ENCODE data around the gene CITED1.
A peak's percentile ranks its signal among the peaks of the same experiment; 100 is the strongest.

Gene CITED1

GRCh38 chrX:72309297-72310071 lies 3.8 kb upstream of the CITED1 start:
- Histone ChIP-seq H3K4me1 (ENCODE audit: low read length) (no peaks in the 10 kb centered on the region), H2AFZ (ENCODE audit: low read length) (peak overlapping the region; percentile 83), H3K36me3 (replicated peaks; ENCODE audit: insufficient read depth, low read length) (no peaks in the 10 kb centered on the region), H3K9me3 (replicated peaks; ENCODE audit: insufficient read depth, low read length) (no peaks in the 10 kb centered on the region), H3F3A (ENCODE audit: insufficient read depth, low read length) (no peaks in the 10 kb centered on the region), H3K9ac (ENCODE audit: low read length) (no peak overlapping the region), H3K27me3 (replicated peaks; ENCODE audit: insufficient read depth, low read length) (peaks cover 25% of the 10 kb centered on the region), H3K9me2 (replicated peaks; ENCODE audit: insufficient read depth, low read length) (no peaks in the 10 kb centered on the region), H4K20me1 (ENCODE audit: insufficient read depth, low read length) (no peaks in the 10 kb centered on the region), H3K27ac (ENCODE audit: low read length) (no peak overlapping the region), H3K79me2 (ENCODE audit: low read length) (no peaks in the 10 kb centered on the region), H3K4me3 (ENCODE audit: low read length) (peak overlapping the region; percentile 42), H3K4me2 (ENCODE audit: low read depth, low read length) (peak overlapping the region; percentile 91)
- TF ChIP-seq EZH2phosphoT487 (IDR thresholded peaks at IDR 0.05; ENCODE audit: low read length) (no peak), EZH2 (optimal IDR thresholded peaks at IDR 0.05; ENCODE audit: low read depth, low read length) (no peak), CTCF (IDR thresholded peaks at IDR 0.05; ENCODE audit: low read length) (no peak)
- no peak for DNase-seq

- H3K4me3 ChIP-seq (ENCODE audit: low read length), result peak overlapping the region; percentile 42
- no peak overlapping the region for H3K27ac ChIP-seq (ENCODE audit: low read length)
- no peaks in the 10 kb centered on the region for H3K9me2 ChIP-seq (replicated peaks; ENCODE audit: insufficient read depth, low read length)
- TF ChIP-seq EZH2phosphoT487 (IDR thresholded peaks at IDR 0.05; ENCODE audit: low read length), result no peak
- TF ChIP-seq EZH2 (optimal IDR thresholded peaks at IDR 0.05; ENCODE audit: low read depth, low read length), result no peak
- no peak for TF ChIP-seq CTCF (IDR thresholded peaks at IDR 0.05; ENCODE audit: low read length)
- H3K4me1 ChIP-seq (ENCODE audit: low read length), result no peaks in the 10 kb centered on the region
- peak; percentile 53 for DNase-seq
- no peak overlapping the region for H3K9ac ChIP-seq (ENCODE audit: low read length)
- H3F3A ChIP-seq (ENCODE audit: insufficient read depth, low read length), result no peaks in the 10 kb centered on the region
- H3K79me2 ChIP-seq (ENCODE audit: low read length), result no peaks in the 10 kb centered on the region
- H3K27me3 ChIP-seq (replicated peaks; ENCODE audit: insufficient read depth, low read length), result peaks cover 31% of the 10 kb centered on the region
- peak overlapping the region; percentile 91 for H3K4me2 ChIP-seq (ENCODE audit: low read depth, low read length)
- no peaks in the 10 kb centered on the region for H4K20me1 ChIP-seq (ENCODE audit: insufficient read depth, low read length)
- H2AFZ ChIP-seq (ENCODE audit: low read length), result peak overlapping the region; percentile 83
- H3K9me3 ChIP-seq (replicated peaks; ENCODE audit: insufficient read depth, low read length), result no peaks in the 10 kb centered on the region
- no peaks in the 10 kb centered on the region for H3K36me3 ChIP-seq (replicated peaks; ENCODE audit: insufficient read depth, low read length)
Measured at GRCh38 chrX:72308566-72309296, 3.0 kb upstream of the CITED1 start.

- H3K4me2 ChIP-seq (ENCODE audit: low read depth, low read length), result peak overlapping the region; percentile 91; the same call in 1 of the 2 replicates
- no peaks in the 10 kb centered on the region for H3F3A ChIP-seq (ENCODE audit: insufficient read depth, low read length)
- peak overlapping the region; percentile 42; the same call in 1 of the 2 replicates for H3K4me3 ChIP-seq (ENCODE audit: low read length)
- H3K4me1 ChIP-seq (ENCODE audit: low read length), result no peaks in the 10 kb centered on the region
- TF ChIP-seq CTCF (IDR thresholded peaks at IDR 0.05; ENCODE audit: low read length) (no peak), EZH2phosphoT487 (IDR thresholded peaks at IDR 0.05; ENCODE audit: low read length) (no peak), EZH2 (optimal IDR thresholded peaks at IDR 0.05; ENCODE audit: low read depth, low read length) (no peak)
- H3K9me2 ChIP-seq (replicated peaks; ENCODE audit: insufficient read depth, low read length), result no peaks in the 10 kb centered on the region
- no peak overlapping the region for H3K27ac ChIP-seq (ENCODE audit: low read length)
- no peaks in the 10 kb centered on the region for H3K9me3 ChIP-seq (replicated peaks; ENCODE audit: insufficient read depth, low read length)
- H3K27me3 ChIP-seq (replicated peaks; ENCODE audit: insufficient read depth, low read length), result peaks cover 35% of the 10 kb centered on the region
- H4K20me1 ChIP-seq (ENCODE audit: insufficient read depth, low read length), result no peaks in the 10 kb centered on the region
- H3K36me3 ChIP-seq (replicated peaks; ENCODE audit: insufficient read depth, low read length), result no peaks in the 10 kb centered on the region
- H2AFZ ChIP-seq (ENCODE audit: low read length), result peak overlapping the region; percentile 31; the same call in 1 of the 2 replicates
- no peak for DNase-seq
- no peaks in the 10 kb centered on the region for H3K79me2 ChIP-seq (ENCODE audit: low read length)
- H3K9ac ChIP-seq (ENCODE audit: low read length), result no peak overlapping the region
Measured at GRCh38 chrX:72308209-72308565, 2.5 kb upstream of the CITED1 start.

All from MM.1S (cell line).